ENCODE results near the gene CILP2. TPM values are rescaled to one million over a fixed set of nuclear protein-coding genes. Genes with fewer than 3 reads are reported as not detected.

The CILP2 gene
- total and polyA plus RNA-seq, 2 experiments from 2014 or later: 4.0 to 21.6 TPM

- no peak overlapping the region for H3K27ac ChIP-seq (ENCODE audit: low read depth)
- H3K36me3 Mint-ChIP-seq (ENCODE audit: low read depth): no peaks in the 10 kb centered on the region; the same call in 2 of the 3 replicates
- H3K4me2 ChIP-seq: no peak overlapping the region
- ATAC-seq (peak; percentile 75), DNase-seq (ENCODE audit: low spot score) (peak; percentile 79)
- H3K9me2 ChIP-seq (ENCODE audit: insufficient read depth): no peaks in the 10 kb centered on the region
- no peaks in the 10 kb centered on the region for H3K27me3 ChIP-seq (ENCODE audit: insufficient read depth)
- peaks cover 6% of the 10 kb centered on the region; the same call in 1 of the 3 replicates for H3K4me1 Mint-ChIP-seq
- H3K27me3 Mint-ChIP-seq (ENCODE audit: insufficient read depth, low read depth, poor library complexity): peaks cover 11% of the 10 kb centered on the region
- H3K9me3 Mint-ChIP-seq: no peaks in the 10 kb centered on the region; the same call in 1 of the 3 replicates
- H4K20me1 ChIP-seq (replicated peaks; ENCODE audit: insufficient read depth): no peaks in the 10 kb centered on the region
- H2AFZ ChIP-seq: peak overlapping the region; percentile 76; the same call in 1 of the 2 replicates
- H3K4me3 ChIP-seq: no peak overlapping the region
- H3K4me1 ChIP-seq (ENCODE audit: insufficient read depth): no peaks in the 10 kb centered on the region
- peaks cover 7% of the 10 kb centered on the region; the same call in 1 of the 2 replicates for H3F3A ChIP-seq (replicated peaks; ENCODE audit: low read depth)
- TF ChIP-seq ZNF114 (CRISPR knock-in tag; IDR thresholded peaks at IDR 0.05) (no peak), ZNF462 (CRISPR knock-in tag; IDR thresholded peaks at IDR 0.05) (no peak), STAT1 (IDR thresholded peaks at IDR 0.05; ENCODE audit: unreplicated experiment) (no peak), POLR2AphosphoS5 (IDR thresholded peaks at IDR 0.05; ENCODE audit: low read depth) (no peak), CTCF (conservative IDR thresholded peaks at IDR 0.05; ENCODE audit: low read depth in 2 of 2) (peak; percentile 67 to 74)
- TF ChIP-seq, protein P1, sequence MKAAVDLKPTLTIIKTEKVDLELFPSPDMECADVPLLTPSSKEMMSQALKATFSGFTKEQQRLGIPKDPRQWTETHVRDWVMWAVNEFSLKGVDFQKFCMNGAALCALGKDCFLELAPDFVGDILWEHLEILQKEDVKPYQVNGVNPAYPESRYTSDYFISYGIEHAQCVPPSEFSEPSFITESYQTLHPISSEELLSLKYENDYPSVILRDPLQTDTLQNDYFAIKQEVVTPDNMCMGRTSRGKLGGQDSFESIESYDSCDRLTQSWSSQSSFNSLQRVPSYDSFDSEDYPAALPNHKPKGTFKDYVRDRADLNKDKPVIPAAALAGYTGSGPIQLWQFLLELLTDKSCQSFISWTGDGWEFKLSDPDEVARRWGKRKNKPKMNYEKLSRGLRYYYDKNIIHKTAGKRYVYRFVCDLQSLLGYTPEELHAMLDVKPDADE (IDR thresholded peaks at IDR 0.05): no peak
- no peak overlapping the region for H3K4me3 Mint-ChIP-seq
- H3K79me2 ChIP-seq (replicated peaks; ENCODE audit: insufficient read depth): no peaks in the 10 kb centered on the region
- H3K27ac Mint-ChIP-seq: no peak overlapping the region
- H3K36me3 ChIP-seq (ENCODE audit: insufficient read depth): no peaks in the 10 kb centered on the region
Observed at GRCh38 chr19:19552798-19553197, 14.7 kb downstream of the CILP2 start.

Measured in GM23338 (cell line).